DND-41 (cell line): ENCODE results near the gene PIAS2.

Experiments used
- EZH2 ChIP-seq: IDR thresholded peaks from 3 replicates; pipeline ENCODE4 v1.6.1; 2012; ENCODE audit warnings: borderline replicate concordance, low read depth, mild to moderate bottlenecking, moderate library complexity, low read length, inconsistent platforms; ENCODE audit not compliant: severe bottlenecking
- TF ChIP-seq, protein P1 (sequence below): IDR thresholded peaks from 2 replicates; pipeline ENCODE4 v1.5.1; 2012; ENCODE audit warnings: borderline replicate concordance, low read length, moderate library complexity, mild to moderate bottlenecking; ENCODE audit not compliant: poor library complexity, severe bottlenecking; ENCODE audit errors: extremely low read depth

DNA sequence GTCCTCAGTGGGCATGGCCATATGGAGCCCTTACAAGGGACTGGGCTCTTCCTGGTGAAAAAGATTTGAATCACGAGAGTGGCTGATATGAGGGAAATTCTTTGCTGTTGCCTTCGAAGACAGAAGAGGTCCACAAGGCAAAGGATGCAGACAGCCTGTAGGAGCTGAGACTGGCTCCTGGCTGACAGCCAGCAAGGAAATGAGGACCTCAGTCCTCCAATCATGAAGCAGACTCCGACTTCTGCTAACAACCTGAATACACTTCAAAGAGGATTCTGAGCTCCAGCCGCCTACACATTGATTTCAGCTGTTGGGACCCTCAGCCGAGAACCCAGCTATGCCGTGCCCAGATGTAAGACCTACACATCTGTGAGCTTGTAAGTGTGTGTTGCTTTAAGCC is 157.4 kb downstream of the PIAS2 start:
- TF ChIP-seq, protein P1, sequence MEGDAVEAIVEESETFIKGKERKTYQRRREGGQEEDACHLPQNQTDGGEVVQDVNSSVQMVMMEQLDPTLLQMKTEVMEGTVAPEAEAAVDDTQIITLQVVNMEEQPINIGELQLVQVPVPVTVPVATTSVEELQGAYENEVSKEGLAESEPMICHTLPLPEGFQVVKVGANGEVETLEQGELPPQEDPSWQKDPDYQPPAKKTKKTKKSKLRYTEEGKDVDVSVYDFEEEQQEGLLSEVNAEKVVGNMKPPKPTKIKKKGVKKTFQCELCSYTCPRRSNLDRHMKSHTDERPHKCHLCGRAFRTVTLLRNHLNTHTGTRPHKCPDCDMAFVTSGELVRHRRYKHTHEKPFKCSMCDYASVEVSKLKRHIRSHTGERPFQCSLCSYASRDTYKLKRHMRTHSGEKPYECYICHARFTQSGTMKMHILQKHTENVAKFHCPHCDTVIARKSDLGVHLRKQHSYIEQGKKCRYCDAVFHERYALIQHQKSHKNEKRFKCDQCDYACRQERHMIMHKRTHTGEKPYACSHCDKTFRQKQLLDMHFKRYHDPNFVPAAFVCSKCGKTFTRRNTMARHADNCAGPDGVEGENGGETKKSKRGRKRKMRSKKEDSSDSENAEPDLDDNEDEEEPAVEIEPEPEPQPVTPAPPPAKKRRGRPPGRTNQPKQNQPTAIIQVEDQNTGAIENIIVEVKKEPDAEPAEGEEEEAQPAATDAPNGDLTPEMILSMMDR, result no peak
- no peak for TF ChIP-seq EZH2
